Stimulated activated CD4-positive, alpha-beta T cell treated with anti-CD3 and anti-CD28 coated beads, Interleukin-12 subunit alpha, Interleukin-12 subunit beta, amount 100 ng/mL, for 24 hours (primary cell): ENCODE data around the gene DMRTC1.
"Not testable (repeated sequence)": the region's sequence is repeated elsewhere in the genome, so short reads cannot be mapped to it uniquely, and the experiment has no call there.

Source experiments
- DNase-seq, 2 experiments: peaks; one replicate each; pipeline ENCODE4 v3.0.0-alpha.2; 2020; ENCODE audit warnings: low read depth in 2 of 2

The DMRTC1 gene

GRCh38 chrX:72943819-72944169, at the start of gene DMRTC1:
DMRTC1 (minus strand) TSS chrX:72943837; CDS start chrX:72875694, 68,143 bp downstream.
- not testable (repeated sequence) for DNase-seq

GRCh38 chrX:72980894-72981469, 37.3 kb upstream of the DMRTC1 start:
- DNase-seq, result not testable (repeated sequence)

GRCh38 chrX:72974885-72975284, 31.2 kb upstream of the DMRTC1 start:
- DNase-seq, result not testable (repeated sequence)

- DNase-seq, result not testable (repeated sequence)
These were observed 28.2 kb upstream of the DMRTC1 start for GRCh38 chrX:72971859-72972258.

- DNase-seq, result not testable (repeated sequence)
These were observed 16.3 kb upstream of the DMRTC1 start for GRCh38 chrX:72959971-72960370.

GRCh38 chrX:72943035-72943818, 410 bp downstream of the DMRTC1 start:
- not testable (repeated sequence) for DNase-seq

- DNase-seq, result not testable (repeated sequence)
These were observed 1.4 kb downstream of the DMRTC1 start for GRCh38 chrX:72942272-72942671.

GRCh38 chrX:72937906-72938305, 5.7 kb downstream of the DMRTC1 start, which contains the start of gene FAM236A:
FAM236A (plus strand) TSS chrX:72938206; CDS start chrX:72938263, 57 bp downstream.
- DNase-seq, result not testable (repeated sequence)

- not testable (repeated sequence) for DNase-seq
These were observed 6.7 kb downstream of the DMRTC1 start for GRCh38 chrX:72936882-72937455.

- DNase-seq, result not testable (repeated sequence)
These were observed 7.2 kb downstream of the DMRTC1 start for GRCh38 chrX:72936455-72936854.

- not testable (repeated sequence) for DNase-seq
These were observed 11.4 kb downstream of the DMRTC1 start for GRCh38 chrX:72932283-72932682.

- DNase-seq, result not testable (repeated sequence)
These were observed 27.5 kb downstream of the DMRTC1 start for GRCh38 chrX:72916096-72916495.

GRCh38 chrX:72912315-72912714, 31.3 kb downstream of the DMRTC1 start, which contains the start of gene FAM236C:
FAM236C (plus strand) TSS chrX:72912615; CDS start chrX:72912715, 100 bp downstream.
- not testable (repeated sequence) for DNase-seq

GRCh38 chrX:72889740-72890139, 53.9 kb downstream of the DMRTC1 start:
- DNase-seq, result not testable (repeated sequence)

- not testable (repeated sequence) for DNase-seq
These were observed 60.7 kb downstream of the DMRTC1 start for GRCh38 chrX:72882898-72883297.

- not testable (repeated sequence) for DNase-seq
These were observed 106.1 kb downstream of the DMRTC1 start for GRCh38 chrX:72837532-72837931.

- not testable (repeated sequence) for DNase-seq
These were observed 112.9 kb downstream of the DMRTC1 start for GRCh38 chrX:72830701-72831100.
